WTC11 (cell line): ENCODE results near the gene RBM19.

Experiments used
- AR ChIP-seq: fragments of 250-450 bp; sonication (Bioruptor Pico); IDR thresholded peaks from 2 replicates; pipeline ENCODE4 v1.9.0; 2021; ENCODE audit warnings: mild to moderate bottlenecking
- CBFB ChIP-seq: sonication (generic); formaldehyde crosslinking; IDR thresholded peaks from 2 replicates; pipeline ENCODE4 v1.8.1; 2022; ENCODE audit warnings: mild to moderate bottlenecking, low read depth, missing genetic modification reagents
- FOXJ3 ChIP-seq: sonication (generic); formaldehyde crosslinking; IDR thresholded peaks from 2 replicates; pipeline ENCODE4 v1.9.0; 2021; ENCODE audit warnings: missing genetic modification reagents, mild to moderate bottlenecking, borderline replicate concordance
- TF ChIP-seq, protein P1 (sequence below): sonication (generic); formaldehyde crosslinking; conservative IDR thresholded peaks from 2 replicates; pipeline ENCODE4 v1.8.1; 2023; ENCODE audit warnings: mild to moderate bottlenecking, low read depth, missing genetic modification reagents, moderate library complexity

DNA sequence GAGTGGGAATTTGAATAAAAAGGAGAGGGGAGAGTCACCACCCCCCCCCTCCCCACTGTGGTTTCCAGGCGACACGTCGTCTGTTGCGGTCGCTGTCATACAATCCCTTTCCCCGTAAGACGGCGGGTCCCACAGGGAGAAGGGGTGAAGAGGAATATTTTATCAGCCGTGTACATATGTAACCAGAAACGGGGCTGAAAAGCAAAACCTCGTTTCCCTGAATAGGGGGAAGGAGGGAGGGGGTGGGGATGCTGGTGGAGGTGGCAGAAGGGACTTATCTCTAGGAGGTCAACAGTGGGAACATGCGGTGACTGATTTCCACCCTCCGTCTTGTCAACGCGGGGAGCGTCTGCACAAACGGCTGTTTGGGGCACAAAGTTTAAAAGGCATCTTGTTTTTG lies 171.4 kb downstream of the RBM19 start:
- TF ChIP-seq CBFB (CRISPR knock-in tag) (no peak), FOXJ3 (CRISPR knock-in tag) (no peak), AR (CRISPR knock-in tag) (no peak)
- TF ChIP-seq, protein P1, sequence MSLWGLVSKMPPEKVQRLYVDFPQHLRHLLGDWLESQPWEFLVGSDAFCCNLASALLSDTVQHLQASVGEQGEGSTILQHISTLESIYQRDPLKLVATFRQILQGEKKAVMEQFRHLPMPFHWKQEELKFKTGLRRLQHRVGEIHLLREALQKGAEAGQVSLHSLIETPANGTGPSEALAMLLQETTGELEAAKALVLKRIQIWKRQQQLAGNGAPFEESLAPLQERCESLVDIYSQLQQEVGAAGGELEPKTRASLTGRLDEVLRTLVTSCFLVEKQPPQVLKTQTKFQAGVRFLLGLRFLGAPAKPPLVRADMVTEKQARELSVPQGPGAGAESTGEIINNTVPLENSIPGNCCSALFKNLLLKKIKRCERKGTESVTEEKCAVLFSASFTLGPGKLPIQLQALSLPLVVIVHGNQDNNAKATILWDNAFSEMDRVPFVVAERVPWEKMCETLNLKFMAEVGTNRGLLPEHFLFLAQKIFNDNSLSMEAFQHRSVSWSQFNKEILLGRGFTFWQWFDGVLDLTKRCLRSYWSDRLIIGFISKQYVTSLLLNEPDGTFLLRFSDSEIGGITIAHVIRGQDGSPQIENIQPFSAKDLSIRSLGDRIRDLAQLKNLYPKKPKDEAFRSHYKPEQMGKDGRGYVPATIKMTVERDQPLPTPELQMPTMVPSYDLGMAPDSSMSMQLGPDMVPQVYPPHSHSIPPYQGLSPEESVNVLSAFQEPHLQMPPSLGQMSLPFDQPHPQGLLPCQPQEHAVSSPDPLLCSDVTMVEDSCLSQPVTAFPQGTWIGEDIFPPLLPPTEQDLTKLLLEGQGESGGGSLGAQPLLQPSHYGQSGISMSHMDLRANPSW (CRISPR knock-in tag), result no peak
